HepG2 (cell line): ENCODE measurements around the gene TBC1D22A. TPM values are rescaled to one million over a fixed set of nuclear protein-coding genes. Genes with fewer than 3 reads are reported as not detected.
A peak's percentile ranks its signal among the peaks of the same experiment; 100 is the strongest.

Experiments
- ATAC-seq: fragments of 200-7000 bp; cut with Tn5 transposase; 3 replicates; pipeline ENCODE4 v1.9.1; 2020; ENCODE audit warnings: mild to moderate bottlenecking, moderate library complexity
- BruUV-seq: library from RNA; stranded (reverse); fragments of 400-500 nt; replicated peaks from 2 replicates; lab custom pipeline; 2021; lab: Mats Ljungman, UMichigan
- CTCF ChIA-PET: fragments of 300-600 bp; formaldehyde crosslinking; extraction: SDS; loops from one replicate; lab custom pipeline; 2021; ENCODE audit warnings: low total read pairs, inconsistent platforms, low intra/inter-chr PET ratio; lab: Yijun Ruan, JAX
- POLR2A ChIA-PET: fragments of 350-600 bp; sonication (Branson Sonifier 250); formaldehyde crosslinking; loops from one replicate; lab custom pipeline; 2020; ENCODE audit warnings: antibody characterized with exemption, inconsistent platforms; lab: Yijun Ruan, JAX
- DNase-seq: peaks from one replicate; pipeline ENCODE4 v3.0.0-alpha.2; 2015; ENCODE audit warnings: low spot score
- FAIRE-seq: peaks from 3 replicates; lab custom pipeline; 2011; peaks lifted over from hg19 to GRCh38; lab: Jason Lieb, UNC
- H2AFZ ChIP-seq: one replicate; pipeline ENCODE4 v1.6.1; 2011; ENCODE audit warnings: low read length, inconsistent platforms
- H3K27ac ChIP-seq: fragments of 300-600 bp; 3 replicates; pipeline ENCODE4 v1.8.0; 2011; ENCODE audit warnings: mixed run types, mild to moderate bottlenecking, mixed read lengths, low read length, inconsistent platforms; ENCODE audit not compliant: insufficient read depth; ENCODE audit errors: extremely low read length
- H3K27me3 ChIP-seq, 2 experiments: fragments of 200-600 bp in 1 of 2; 2 replicates in 1 of 2; 3 replicates in 1 of 2; pipeline versions ENCODE4 v1.6.0 to v1.8.0; 2011; ENCODE audit warnings: low read length in 2 of 2, mild to moderate bottlenecking in 2 of 2, moderate library complexity in 2 of 2, inconsistent platforms in 1 of 2; ENCODE audit not compliant: insufficient read depth in 2 of 2, control insufficient read depth in 1 of 2
- H3K36me3 ChIP-seq, 2 experiments: fragments of 200-600 bp in 1 of 2; replicated peaks in 1 of 2; 2 replicates in 1 of 2; 3 replicates in 1 of 2; pipeline versions ENCODE4 v1.5.1 to v1.8.0; 2011; ENCODE audit warnings: low read length in 2 of 2, inconsistent platforms in 1 of 2; ENCODE audit not compliant: insufficient read depth in 2 of 2, control insufficient read depth in 1 of 2
- H3K4me1 ChIP-seq: 2 replicates; pipeline ENCODE4 v1.5.1; 2012; ENCODE audit warnings: low read length, inconsistent platforms; ENCODE audit not compliant: insufficient read depth
- H3K4me2 ChIP-seq: 2 replicates; pipeline ENCODE4 v1.6.0; 2011; ENCODE audit warnings: low read depth, low read length, inconsistent platforms
- H3K4me3 ChIP-seq, 3 experiments: fragments of 200-600 bp in 1 of 3; sonication (generic), shearing (Covaris generic) in 1 of 3; replicated peaks in 1 of 3; 2 replicates each; pipeline ENCODE4 v1.5.1; 2011 to 2016; ENCODE audit warnings: low read length in 3 of 3, inconsistent platforms in 2 of 3, low read depth in 2 of 3, mild to moderate bottlenecking in 2 of 3, control low read depth in 1 of 3, mixed read lengths in 1 of 3; ENCODE audit not compliant: insufficient read depth in 1 of 3
- H3K79me2 ChIP-seq: one replicate; pipeline ENCODE4 v1.6.1; 2011; ENCODE audit warnings: low read length, inconsistent platforms; ENCODE audit not compliant: insufficient read depth
- H3K9ac ChIP-seq: 2 replicates; pipeline ENCODE4 v1.6.0; 2011; ENCODE audit warnings: mild to moderate bottlenecking, low read depth, low read length, inconsistent platforms; ENCODE audit not compliant: insufficient read depth
- H3K9me3 ChIP-seq: 2 replicates; pipeline ENCODE4 v1.5.1; 2012; ENCODE audit warnings: mild to moderate bottlenecking, low read length
- H4K20me1 ChIP-seq: 2 replicates; pipeline ENCODE4 v1.6.0; 2011; ENCODE audit warnings: inconsistent platforms, mild to moderate bottlenecking, low read length, moderate library complexity; ENCODE audit not compliant: insufficient read depth
- AHR ChIP-seq: IDR thresholded peaks from 2 replicates; pipeline ENCODE4 v1.6.1; 2018; ENCODE audit warnings: missing genetic modification reagents, missing compliant biosample characterization
- ATF4 ChIP-seq, 2 experiments: fragments of 450-650 bp in 1 of 2; sonication (generic) in 1 of 2; formaldehyde crosslinking; IDR thresholded peaks; 2 replicates each; pipeline versions ENCODE4 v1.5.0 to v1.8.0; 2020 to 2022; ENCODE audit warnings: mild to moderate bottlenecking in 1 of 2, missing genetic modification reagents in 1 of 2
- ATM ChIP-seq: fragments of 450-650 bp; IDR thresholded peaks from 2 replicates; pipeline ENCODE4 v1.7.1; 2017; ENCODE audit warnings: mild to moderate bottlenecking, borderline replicate concordance
- ERF ChIP-seq: IDR thresholded peaks from 2 replicates; pipeline ENCODE4 v1.6.1; 2018; ENCODE audit warnings: missing biosample characterization, missing genetic modification reagents
- ETV5 ChIP-seq: IDR thresholded peaks from 2 replicates; pipeline ENCODE4 v1.6.1; 2018; ENCODE audit warnings: missing biosample characterization, missing genetic modification reagents, inconsistent platforms, borderline replicate concordance
- HOXA3 ChIP-seq: sonication (generic); formaldehyde crosslinking; IDR thresholded peaks from 2 replicates; pipeline ENCODE4 v1.5.0; 2020; ENCODE audit warnings: missing genetic modification reagents
- HOXD1 ChIP-seq: sonication (generic); formaldehyde crosslinking; IDR thresholded peaks from 2 replicates; pipeline ENCODE4 v1.5.0; 2020; ENCODE audit warnings: missing genetic modification reagents
- JUND ChIP-seq: sonication (generic); formaldehyde crosslinking; IDR thresholded peaks from 2 replicates; pipeline ENCODE4 v1.8.0; 2022; ENCODE audit warnings: mild to moderate bottlenecking, missing genetic modification reagents
- NONO ChIP-seq, 2 experiments: fragments of 450-650 bp in 1 of 2; sonication (generic) in 1 of 2; formaldehyde crosslinking in 1 of 2; IDR thresholded peaks in 1 of 2; conservative IDR thresholded peaks in 1 of 2; 2 replicates each; pipeline versions ENCODE4 v1.6.1 to v1.8.0; 2017 to 2022; ENCODE audit warnings: mild to moderate bottlenecking in 1 of 2, missing genetic modification reagents in 1 of 2, moderate library complexity in 1 of 2
- RBM39 ChIP-seq: fragments of 200-400 bp; formaldehyde crosslinking; IDR thresholded peaks from one replicate; pipeline ENCODE4 v1.6.1; 2018; ENCODE audit warnings: antibody characterized with exemption, mild to moderate bottlenecking, low read depth, low read length; ENCODE audit not compliant: poor library complexity, severe bottlenecking
- SMAD3 ChIP-seq: sonication (generic); formaldehyde crosslinking; IDR thresholded peaks from 2 replicates; pipeline ENCODE4 v1.4.0; 2020; ENCODE audit warnings: missing genetic modification reagents
- SNAPC5 ChIP-seq: sonication (generic); formaldehyde crosslinking; IDR thresholded peaks from 2 replicates; pipeline ENCODE4 v1.8.1; 2023; ENCODE audit warnings: mild to moderate bottlenecking, missing genetic modification reagents, borderline replicate concordance
- SP140L ChIP-seq: sonication (generic); formaldehyde crosslinking; IDR thresholded peaks from 2 replicates; pipeline ENCODE4 v1.4.0; 2020; ENCODE audit warnings: missing genetic modification reagents, borderline replicate concordance
- ZFP90 ChIP-seq: sonication (generic); formaldehyde crosslinking; IDR thresholded peaks from 2 replicates; pipeline ENCODE4 v1.8.0; 2022; ENCODE audit warnings: missing genetic modification reagents, mild to moderate bottlenecking, inconsistent platforms, borderline replicate concordance
- ZMAT3 ChIP-seq: sonication (generic); formaldehyde crosslinking; conservative IDR thresholded peaks from 2 replicates; pipeline ENCODE4 v1.7.0; 2021; ENCODE audit warnings: missing genetic modification reagents
- ZNF350 ChIP-seq: sonication (generic); formaldehyde crosslinking; IDR thresholded peaks from 2 replicates; pipeline ENCODE4 v1.4.0; 2020; ENCODE audit warnings: mild to moderate bottlenecking, low read depth, missing genetic modification reagents, borderline replicate concordance
- ZNF558 ChIP-seq: sonication (generic); formaldehyde crosslinking; IDR thresholded peaks from 2 replicates; pipeline ENCODE4 v1.9.0; 2022; ENCODE audit warnings: mild to moderate bottlenecking, missing genetic modification reagents, borderline replicate concordance
- ZNF644 ChIP-seq: IDR thresholded peaks from 2 replicates; pipeline ENCODE4 v1.6.1; 2016; ENCODE audit warnings: low read depth
- ZNF691 ChIP-seq: sonication (generic); formaldehyde crosslinking; IDR thresholded peaks from 2 replicates; pipeline ENCODE4 v1.4.0; 2020; ENCODE audit warnings: missing genetic modification reagents, low read depth, mild to moderate bottlenecking, borderline replicate concordance
- WGBS: methylation state at CpG from one replicate; pipeline ENCODE4 v1.1.6; 2017; ENCODE audit warnings: low lambda C conversion rate; 5-methylcytosine and 5-hydroxymethylcytosine counted together
- in situ Hi-C: cut with HindIII; loops from 2 replicates; pipeline ENCODE4 v1.10.0; 2017; ENCODE audit warnings: low pct_unique_long_range_greater_than_20kb; ENCODE audit not compliant: extremely low pct_ligation_motif_present
- intact Hi-C: fragments of 100-400 bp; cut with micrococcal nuclease; formaldehyde crosslinking; loops from one replicate; pipeline ENCODE4 v1.10.0; 2022; ENCODE audit not compliant: unreplicated experiment
- polyA plus RNA-seq, 8 experiments: library from polyadenylated mRNA; depleted of rRNA in 3 of 8; stranded (reverse) in 7 of 8; unstranded in 1 of 8; fragments of >200 nt; fragmentation: Illumina TruSeq in 4 of 8; extraction: Trizol in 4 of 8; gene quantifications; 2 replicates each; pipeline versions ENCODE4 v1.2.1 to v1.2.3, GENCODE V29; 2011 to 2016; ENCODE audit warnings: low read depth in 4 of 8, missing spikeins in 1 of 8, mixed read lengths in 1 of 8; ENCODE audit not compliant: insufficient read depth in 1 of 8
- total RNA-seq, 5 experiments: library from RNA; depleted of rRNA; stranded (reverse); fragments of >200 nt; fragmentation: Illumina TruSeq; extraction: Trizol; gene quantifications; 2 replicates each; pipeline ENCODE4 v1.2.3, GENCODE V29; 2016; ENCODE audit warnings: low read depth in 1 of 5

TBC1D22A gene
- total and polyA plus RNA-seq, 2 of the 13 experiments (the other 11 are each of a cell fraction or from before 2014, with no cell fraction given): 17.3 to 18.0 TPM

- in situ Hi-C loops: no loop called here
- intact Hi-C loops: loop anchor here (2.0 kb wide), 1 partner anchor 15 kb away; the partner anchor contains the start of gene CERK
- 2% methylated on average over 11 of the region's 14 CpGs for WGBS
- Histone ChIP-seq H3K27ac (peak overlapping the region; percentile 78), H3K9me3 (peaks cover 8% of the 10 kb centered on the region), H3K4me1 (peaks cover 58% of the 10 kb centered on the region), H3K9ac (peak overlapping the region; percentile 63), H4K20me1 (no peaks in the 10 kb centered on the region), H2AFZ (no peak overlapping the region), H3K36me3 (no peaks in the 10 kb centered on the region), H3K79me2 (no peaks in the 10 kb centered on the region), H3K27me3 (no peaks in the 10 kb centered on the region; a peak in 1 of 5 replicates), H3K4me3 (peak overlapping the region; percentile 12 to 51 (median 16); a peak in 5 of 6 replicates), H3K4me2 (peak overlapping the region; percentile 79)
- CTCF ChIA-PET: no interaction called here
- POLR2A ChIA-PET: interaction anchor here (0.6 to 3.1 kb wide), 12 partner anchors 8 to 193 kb away, joined by 3 to 42 read pairs (median 6); partner anchors contain the start of gene TBC1D22A
- BruUV-seq: TSS peak; percentile 70
- ATAC-seq (peak; percentile 87), FAIRE-seq (peak; percentile 40), DNase-seq (peak; percentile 92)
- TF ChIP-seq HOXA3 (CRISPR knock-in tag): peak; percentile 85
- TF ChIP-seq ATM: no peak
- TF ChIP-seq ETV5 (CRISPR knock-in tag): peak; percentile 88
- TF ChIP-seq JUND (CRISPR knock-in tag): peak; percentile 90
- 0 out of 2 replicates have a peak, but pooled peaks have one; percentile 22 for TF ChIP-seq AHR (CRISPR knock-in tag)
- peak; percentile 91 for TF ChIP-seq ERF (CRISPR knock-in tag)
- TF ChIP-seq NONO (IDR thresholded peaks at IDR 0.05): no peak
- TF ChIP-seq NONO (CRISPR knock-in tag; conservative IDR thresholded peaks at IDR 0.05): peak; percentile 77
- peak in 1 of 2 experiments; percentile 43; a peak in 1 of 4 replicates for TF ChIP-seq ATF4 (CRISPR knock-in tag; IDR thresholded peaks at IDR 0.05)
- peak; percentile 73; the same call in 1 of the 2 replicates for TF ChIP-seq ZNF350 (CRISPR knock-in tag)
- 0 out of 2 replicates have a peak, but pooled peaks have one; percentile 81 for TF ChIP-seq SNAPC5
- no peak for TF ChIP-seq SP140L (CRISPR knock-in tag)
- TF ChIP-seq ZMAT3 (CRISPR knock-in tag): no peak
- TF ChIP-seq ZFP90 (CRISPR knock-in tag): peak; percentile 86; the same call in 1 of the 2 replicates
- TF ChIP-seq HOXD1: peak; percentile 81; the same call in 1 of the 2 replicates
- TF ChIP-seq SMAD3 (CRISPR knock-in tag): peak; percentile 47; the same call in 1 of the 2 replicates
- TF ChIP-seq ZNF644 (CRISPR knock-in tag): peak; percentile 22; the same call in 1 of the 2 replicates
- no peak for TF ChIP-seq RBM39
- TF ChIP-seq ZNF691 (CRISPR knock-in tag): peak; percentile 95
- TF ChIP-seq ZNF558 (CRISPR knock-in tag): peak; percentile 63; the same call in 1 of the 2 replicates
Measured at GRCh38 chr22:46754110-46754799, 8.2 kb upstream of the TBC1D22A start.
